Measurements from ENCODE around the gene GJB4. TPM values are rescaled to one million over a fixed set of nuclear protein-coding genes. Genes with fewer than 3 reads are reported as not detected.

The GJB4 gene
- total RNA-seq, 2 donors from 2014 or later = 0.46 to 0.81 TPM

- 94 to 97% methylated on average over 3 to 4 of the region's 4 CpGs for WGBS, 2 experiments (ENCODE audit: insufficient coverage in 1 of 2, insufficient read length in 1 of 2)
- Mint-ChIP-seq H3K4me3 (no peak overlapping the region), H3K9me3 (no peaks in the 10 kb centered on the region), H3K36me3 (ENCODE audit: low read depth) (no peaks in the 10 kb centered on the region), H3K27ac (no peak overlapping the region), H3K27me3 (ENCODE audit: insufficient read depth) (peaks cover 2% of the 10 kb centered on the region), H3K4me1 (peaks cover 56% of the 10 kb centered on the region)
- H3K36me3 ChIP-seq (ENCODE audit: control insufficient read depth, insufficient read depth, low read length) = no peaks in the 10 kb centered on the region
- no peak overlapping the region for H3K4me3 ChIP-seq (ENCODE audit: low read length)
- TF ChIP-seq, protein P1, sequence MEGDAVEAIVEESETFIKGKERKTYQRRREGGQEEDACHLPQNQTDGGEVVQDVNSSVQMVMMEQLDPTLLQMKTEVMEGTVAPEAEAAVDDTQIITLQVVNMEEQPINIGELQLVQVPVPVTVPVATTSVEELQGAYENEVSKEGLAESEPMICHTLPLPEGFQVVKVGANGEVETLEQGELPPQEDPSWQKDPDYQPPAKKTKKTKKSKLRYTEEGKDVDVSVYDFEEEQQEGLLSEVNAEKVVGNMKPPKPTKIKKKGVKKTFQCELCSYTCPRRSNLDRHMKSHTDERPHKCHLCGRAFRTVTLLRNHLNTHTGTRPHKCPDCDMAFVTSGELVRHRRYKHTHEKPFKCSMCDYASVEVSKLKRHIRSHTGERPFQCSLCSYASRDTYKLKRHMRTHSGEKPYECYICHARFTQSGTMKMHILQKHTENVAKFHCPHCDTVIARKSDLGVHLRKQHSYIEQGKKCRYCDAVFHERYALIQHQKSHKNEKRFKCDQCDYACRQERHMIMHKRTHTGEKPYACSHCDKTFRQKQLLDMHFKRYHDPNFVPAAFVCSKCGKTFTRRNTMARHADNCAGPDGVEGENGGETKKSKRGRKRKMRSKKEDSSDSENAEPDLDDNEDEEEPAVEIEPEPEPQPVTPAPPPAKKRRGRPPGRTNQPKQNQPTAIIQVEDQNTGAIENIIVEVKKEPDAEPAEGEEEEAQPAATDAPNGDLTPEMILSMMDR (conservative IDR thresholded peaks at IDR 0.05) = peak; percentile 34
- H3K27ac ChIP-seq (ENCODE audit: low read depth, low read length) = no peak overlapping the region
- H3K9ac ChIP-seq (ENCODE audit: extremely low read depth, low read length, poor library complexity, severe bottlenecking) = no peak overlapping the region
- H3K4me1 ChIP-seq (ENCODE audit: control insufficient read depth, insufficient read depth, low read length) = peaks cover 24% of the 10 kb centered on the region
- no peaks in the 10 kb centered on the region for H3K9me3 ChIP-seq (ENCODE audit: control insufficient read depth, low read length)
- no peaks in the 10 kb centered on the region for H3K27me3 ChIP-seq (ENCODE audit: control insufficient read depth, insufficient read depth, low read length, poor library complexity, severe bottlenecking)
- DNase-seq = peak; percentile 29
Observed at GRCh38 chr1:34746101-34746500, 13.4 kb upstream of the GJB4 start.

DNA sequence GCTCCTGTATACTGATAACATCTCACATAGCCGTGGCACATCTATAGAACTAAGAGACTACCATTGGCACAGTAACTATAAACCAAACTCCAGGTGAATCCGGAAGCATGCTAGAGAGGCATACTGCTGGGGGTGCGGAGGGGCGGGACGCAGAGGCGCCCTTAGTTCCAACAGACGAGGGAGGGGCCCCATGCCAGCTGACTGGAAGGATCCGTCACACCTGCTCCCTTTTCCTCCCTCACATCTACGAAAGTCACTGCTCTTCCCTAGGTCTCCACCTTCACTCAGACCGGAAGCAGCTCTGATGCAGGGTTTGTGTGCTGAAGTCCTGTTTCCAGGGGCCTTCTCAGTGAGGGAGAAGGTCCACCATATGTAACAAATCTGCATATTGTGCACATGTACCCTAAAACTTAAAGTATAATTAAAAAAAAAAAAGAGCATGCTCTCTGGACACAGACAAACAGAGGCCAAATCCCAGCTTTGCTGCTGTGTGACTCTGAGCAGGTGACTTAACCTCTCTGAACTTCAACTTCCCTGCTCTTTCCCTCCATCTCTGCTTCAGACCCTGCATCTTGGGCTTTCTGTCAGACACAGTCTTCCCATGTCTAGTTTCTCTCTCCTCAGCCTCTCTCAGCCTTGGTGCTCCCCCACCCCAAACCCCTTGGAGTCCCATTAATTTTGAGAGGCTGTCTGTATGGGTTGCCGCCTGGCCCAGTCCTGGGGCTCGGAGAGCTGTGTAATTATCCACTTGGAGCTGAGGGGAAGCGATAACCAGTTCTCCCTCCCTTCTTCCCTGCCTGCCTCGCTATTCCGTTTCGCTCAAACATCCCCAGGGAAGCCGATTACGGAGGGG lies 12.5 kb upstream of the GJB4 start:
- Histone ChIP-seq H3K9ac (ENCODE audit: extremely low read depth, low read length, poor library complexity, severe bottlenecking) (no peak overlapping the region), H3K9me3 (ENCODE audit: control insufficient read depth, low read length) (no peaks in the 10 kb centered on the region), H3K27me3 (ENCODE audit: control insufficient read depth, insufficient read depth, low read length, poor library complexity, severe bottlenecking) (no peaks in the 10 kb centered on the region), H3K4me1 (ENCODE audit: control insufficient read depth, insufficient read depth, low read length) (peaks cover 26% of the 10 kb centered on the region), H3K36me3 (ENCODE audit: control insufficient read depth, insufficient read depth, low read length) (no peaks in the 10 kb centered on the region), H3K4me3 (ENCODE audit: low read length) (no peak overlapping the region), H3K27ac (ENCODE audit: low read depth, low read length) (no peak overlapping the region)
- no peak overlapping the region for H3K27ac Mint-ChIP-seq
- no peaks in the 10 kb centered on the region for H3K9me3 Mint-ChIP-seq
- no peak overlapping the region for H3K4me3 Mint-ChIP-seq
- DNase-seq = peak; percentile 26
- peaks cover 2% of the 10 kb centered on the region for H3K27me3 Mint-ChIP-seq (ENCODE audit: insufficient read depth)
- no peaks in the 10 kb centered on the region for H3K36me3 Mint-ChIP-seq (ENCODE audit: low read depth)
- TF ChIP-seq, protein P1 (conservative IDR thresholded peaks at IDR 0.05) = no peak
- 93 to 94% methylated on average over 10 to 16 of the region's 18 CpGs for WGBS, 2 experiments (ENCODE audit: insufficient coverage in 1 of 2, insufficient read length in 1 of 2)
- H3K4me1 Mint-ChIP-seq = peaks cover 62% of the 10 kb centered on the region

DNA sequence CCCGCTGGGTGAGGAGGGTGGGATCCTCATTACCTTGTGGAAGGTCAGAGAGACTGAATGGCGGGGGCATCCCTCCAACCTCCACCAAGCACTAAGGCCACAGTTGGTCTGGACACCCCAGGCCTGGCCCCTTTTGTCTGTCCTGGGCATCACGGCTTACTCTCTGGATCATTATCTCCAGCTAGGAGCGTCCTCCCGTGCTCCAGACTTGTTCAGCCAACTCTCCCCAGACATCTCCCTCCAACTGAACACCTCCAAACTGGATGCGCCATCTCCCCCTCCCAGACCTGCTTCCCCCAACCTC lies 11.9 kb upstream of the GJB4 start:
- Mint-ChIP-seq H3K4me1 (peaks cover 57% of the 10 kb centered on the region), H3K27me3 (ENCODE audit: insufficient read depth) (no peaks in the 10 kb centered on the region), H3K27ac (no peak overlapping the region), H3K36me3 (ENCODE audit: low read depth) (no peaks in the 10 kb centered on the region), H3K9me3 (no peaks in the 10 kb centered on the region), H3K4me3 (no peak overlapping the region)
- no peaks in the 10 kb centered on the region for H3K27me3 ChIP-seq (ENCODE audit: control insufficient read depth, insufficient read depth, low read length, poor library complexity, severe bottlenecking)
- no peak overlapping the region for H3K9ac ChIP-seq (ENCODE audit: extremely low read depth, low read length, poor library complexity, severe bottlenecking)
- no peaks in the 10 kb centered on the region for H3K36me3 ChIP-seq (ENCODE audit: control insufficient read depth, insufficient read depth, low read length)
- peaks cover 22% of the 10 kb centered on the region for H3K4me1 ChIP-seq (ENCODE audit: control insufficient read depth, insufficient read depth, low read length)
- H3K27ac ChIP-seq (ENCODE audit: low read depth, low read length) = no peak overlapping the region
- no peak overlapping the region for H3K4me3 ChIP-seq (ENCODE audit: low read length)
- no peaks in the 10 kb centered on the region for H3K9me3 ChIP-seq (ENCODE audit: control insufficient read depth, low read length)
- TF ChIP-seq, protein P1 (conservative IDR thresholded peaks at IDR 0.05) = no peak
- 95% methylated on average over 6 of the region's 6 CpGs; no CpG with 5 or more reads in 1 of the 2 experiments for WGBS, 2 experiments (ENCODE audit: insufficient coverage in 1 of 2, insufficient read length in 1 of 2)
- DNase-seq = peak; percentile 44
